HFFc6 (cell line): Measurements from ENCODE around the gene PGM3. TPM values are rescaled to one million over a fixed set of nuclear protein-coding genes. Genes with fewer than 3 reads are reported as not detected.

Experiments
- DNase-seq: peaks from one replicate; pipeline ENCODE4 v3.0.0-alpha.2; 2018
- H3K27ac Mint-ChIP-seq: 2 replicates; pipeline ENCODE4 v1.8.0; 2020; ENCODE audit warnings: mild to moderate bottlenecking, mixed read lengths
- H3K27me3 Mint-ChIP-seq: 2 replicates; pipeline ENCODE4 v1.8.0; 2021; ENCODE audit warnings: mild to moderate bottlenecking, moderate library complexity, mixed read lengths; ENCODE audit not compliant: insufficient read depth
- H3K36me3 Mint-ChIP-seq: 2 replicates; pipeline ENCODE4 v1.8.0; 2021; ENCODE audit warnings: low read depth, mixed read lengths
- H3K4me1 Mint-ChIP-seq: 2 replicates; pipeline ENCODE4 v1.8.0; 2020; ENCODE audit warnings: low read depth, mixed read lengths
- H3K4me3 Mint-ChIP-seq: 2 replicates; pipeline ENCODE4 v1.8.0; 2020; ENCODE audit warnings: mild to moderate bottlenecking, moderate library complexity, mixed read lengths
- H3K9me3 Mint-ChIP-seq: 2 replicates; pipeline ENCODE4 v1.8.0; 2020; ENCODE audit warnings: mild to moderate bottlenecking, mixed read lengths
- CTCF ChIP-seq: fragments of 200-600 bp; sonication (generic); IDR thresholded peaks from 2 replicates; pipeline ENCODE4 v1.5.0; 2021; ENCODE audit warnings: antibody characterized with exemption, mild to moderate bottlenecking
- total RNA-seq, 6 experiments: library from RNA; stranded (reverse); fragmentation: NEBNext Ultra II Directional; extraction: Animal tissue kit (Norgen Biotek cat#: 25700); gene quantifications; 2 replicates in 1 of 6; 3 replicates in 5 of 6; pipeline ENCODE4 v1.2.3, GENCODE V29; 2021

The PGM3 gene
- total RNA-seq, 6 experiments from 2014 or later = 97.4 to 103 (median 98.6) TPM

GRCh38 chr6:83119742-83120300 lies 73.2 kb downstream of the PGM3 start:
- peaks cover 19% of the 10 kb centered on the region for H3K4me1 Mint-ChIP-seq
- H3K4me3 Mint-ChIP-seq = no peak overlapping the region
- H3K9me3 Mint-ChIP-seq = no peaks in the 10 kb centered on the region
- H3K27me3 Mint-ChIP-seq = no peaks in the 10 kb centered on the region; the same call in 1 of the 2 replicates
- H3K36me3 Mint-ChIP-seq = peaks cover 20% of the 10 kb centered on the region
- H3K27ac Mint-ChIP-seq = peak overlapping the region; percentile 4; the same call in 1 of the 2 replicates
- no peak for TF ChIP-seq CTCF
- no peak for DNase-seq

GRCh38 chr6:83117802-83118201 lies 75.3 kb downstream of the PGM3 start:
- no peak for DNase-seq
- H3K36me3 Mint-ChIP-seq = peaks cover 10% of the 10 kb centered on the region
- no peak overlapping the region for H3K4me3 Mint-ChIP-seq
- H3K9me3 Mint-ChIP-seq = no peaks in the 10 kb centered on the region
- TF ChIP-seq CTCF = no peak
- no peak overlapping the region for H3K27ac Mint-ChIP-seq
- H3K27me3 Mint-ChIP-seq = no peaks in the 10 kb centered on the region; the same call in 1 of the 2 replicates
- H3K4me1 Mint-ChIP-seq = peaks cover 32% of the 10 kb centered on the region

Other genes starting within 250 kb of the PGM3 start
- gene UBE3D, start 127.4 kb downstream of the PGM3 start, total RNA-seq = 1 to 10 TPM; 2.7 to 7.0 (median 3.8) TPM
- 10 to 100 TPM in 5 of 6 experiments, 1 to 10 TPM in 1; 9.5 to 15.4 (median 13.2) TPM for gene DOP1A, start 125.6 kb downstream of the PGM3 start, total RNA-seq
- 1 to 10 TPM; 4.0 to 5.1 (median 4.3) TPM for gene RWDD2A, start 92 bp upstream of the PGM3 start, total RNA-seq
- 10 to 100 TPM; 24.2 to 37.1 (median 32.6) TPM for gene ME1, start 237.8 kb upstream of the PGM3 start, total RNA-seq